Activated B cell treated with CpG ODN at 0.5 μM for 24 hours (primary cell): ENCODE results near the gene CLSTN1. TPM values are rescaled to one million over a fixed set of nuclear protein-coding genes. Genes with fewer than 3 reads are reported as not detected.

Experiments used
- ATAC-seq: fragments of 200-7000 bp; cut with Tn5 transposase; one replicate; pipeline ENCODE4 v1.10.0; 2021; ENCODE audit warnings: low read depth, mild to moderate bottlenecking, moderate library complexity
- CTCF ChIA-PET: fragments of 350-600 bp; sonication (Branson Sonifier 250); formaldehyde crosslinking; loops from one replicate; lab custom pipeline; 2021; ENCODE audit warnings: antibody characterized with exemption; lab: Charles Lee
- POLR2A ChIA-PET: fragments of 350-600 bp; sonication (Branson Sonifier 250); formaldehyde crosslinking; loops from one replicate; lab custom pipeline; 2021; ENCODE audit warnings: antibody characterized with exemption; lab: Charles Lee
- DNase-seq: peaks from one replicate; pipeline ENCODE4 v3.0.0; 2022
- H3K27ac Mint-ChIP-seq: one replicate; pipeline ENCODE4 v1.8.0; 2020; ENCODE audit warnings: mixed read lengths
- H3K27me3 Mint-ChIP-seq: one replicate; pipeline ENCODE4 v1.8.0; 2021; ENCODE audit warnings: mixed read lengths
- H3K36me3 Mint-ChIP-seq: one replicate; pipeline ENCODE4 v1.8.0; 2021; ENCODE audit warnings: low read depth, mixed read lengths
- H3K4me1 Mint-ChIP-seq: one replicate; pipeline ENCODE4 v1.8.0; 2021; ENCODE audit warnings: mixed read lengths
- H3K4me3 Mint-ChIP-seq: one replicate; pipeline ENCODE4 v1.8.0; 2020; ENCODE audit warnings: mild to moderate bottlenecking, mixed read lengths
- H3K9me3 Mint-ChIP-seq: one replicate; pipeline ENCODE4 v1.8.0; 2020; ENCODE audit warnings: mixed read lengths
- intact Hi-C: fragments of 100-400 bp; cut with micrococcal nuclease; formaldehyde crosslinking; loops from one replicate; pipeline ENCODE4 v1.15.1; 2024
- total RNA-seq: library from RNA; stranded (reverse); gene quantifications from 2 replicates; pipeline ENCODE4 v1.2.3, GENCODE V29; 2022
- TF ChIP-seq, protein P1 (sequence below): fragments of 200-600 bp; IDR thresholded peaks from one replicate; pipeline ENCODE4 v1.8.0; 2022; ENCODE audit warnings: antibody characterized with exemption, mild to moderate bottlenecking

The CLSTN1 gene
- total RNA-seq, 1 donor from 2014 or later = 50.7 TPM

GRCh38 chr1:9744106-9744799, 79.5 kb downstream of the CLSTN1 start:
- H3K27ac Mint-ChIP-seq = no peak overlapping the region
- TF ChIP-seq, protein P1, sequence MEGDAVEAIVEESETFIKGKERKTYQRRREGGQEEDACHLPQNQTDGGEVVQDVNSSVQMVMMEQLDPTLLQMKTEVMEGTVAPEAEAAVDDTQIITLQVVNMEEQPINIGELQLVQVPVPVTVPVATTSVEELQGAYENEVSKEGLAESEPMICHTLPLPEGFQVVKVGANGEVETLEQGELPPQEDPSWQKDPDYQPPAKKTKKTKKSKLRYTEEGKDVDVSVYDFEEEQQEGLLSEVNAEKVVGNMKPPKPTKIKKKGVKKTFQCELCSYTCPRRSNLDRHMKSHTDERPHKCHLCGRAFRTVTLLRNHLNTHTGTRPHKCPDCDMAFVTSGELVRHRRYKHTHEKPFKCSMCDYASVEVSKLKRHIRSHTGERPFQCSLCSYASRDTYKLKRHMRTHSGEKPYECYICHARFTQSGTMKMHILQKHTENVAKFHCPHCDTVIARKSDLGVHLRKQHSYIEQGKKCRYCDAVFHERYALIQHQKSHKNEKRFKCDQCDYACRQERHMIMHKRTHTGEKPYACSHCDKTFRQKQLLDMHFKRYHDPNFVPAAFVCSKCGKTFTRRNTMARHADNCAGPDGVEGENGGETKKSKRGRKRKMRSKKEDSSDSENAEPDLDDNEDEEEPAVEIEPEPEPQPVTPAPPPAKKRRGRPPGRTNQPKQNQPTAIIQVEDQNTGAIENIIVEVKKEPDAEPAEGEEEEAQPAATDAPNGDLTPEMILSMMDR = no peak
- intact Hi-C loops = no loop called here
- no peak for DNase-seq
- ChIA-PET CTCF (interaction anchor here (0.6 kb wide), 1 partner anchor 124 kb away, joined by 3 read pairs; no protein-coding TSS in a partner anchor), POLR2A (interaction anchor here (0.6 kb wide), 1 partner anchor 710 kb away, joined by 7 read pairs; no protein-coding TSS in a partner anchor)
- ATAC-seq = no peak
- H3K27me3 Mint-ChIP-seq = no peaks in the 10 kb centered on the region
- no peaks in the 10 kb centered on the region for H3K4me1 Mint-ChIP-seq
- no peaks in the 10 kb centered on the region for H3K9me3 Mint-ChIP-seq
- no peak overlapping the region for H3K4me3 Mint-ChIP-seq
- peaks cover 69% of the 10 kb centered on the region for H3K36me3 Mint-ChIP-seq

- no peak overlapping the region for H3K27ac Mint-ChIP-seq
- H3K36me3 Mint-ChIP-seq = peaks cover 79% of the 10 kb centered on the region
- ATAC-seq = no peak
- ChIA-PET POLR2A (no interaction called here), CTCF (no interaction called here)
- TF ChIP-seq, protein P1 = no peak
- H3K27me3 Mint-ChIP-seq = no peaks in the 10 kb centered on the region
- no peak overlapping the region for H3K4me3 Mint-ChIP-seq
- no peak for DNase-seq
- H3K4me1 Mint-ChIP-seq = peaks cover 14% of the 10 kb centered on the region
- intact Hi-C loops = no loop called here
- H3K9me3 Mint-ChIP-seq = no peaks in the 10 kb centered on the region
Measured at GRCh38 chr1:9737671-9738070, 86.1 kb downstream of the CLSTN1 start.

- Mint-ChIP-seq H3K36me3 (peaks cover 82% of the 10 kb centered on the region), H3K27ac (no peak overlapping the region), H3K4me3 (no peak overlapping the region), H3K9me3 (no peaks in the 10 kb centered on the region), H3K4me1 (peaks cover 20% of the 10 kb centered on the region), H3K27me3 (no peaks in the 10 kb centered on the region)
- intact Hi-C loops = no loop called here
- DNase-seq (no peak), ATAC-seq (no peak)
- TF ChIP-seq, protein P1 = no peak
- CTCF ChIA-PET = no interaction called here
- POLR2A ChIA-PET = no interaction called here
Measured at GRCh38 chr1:9737057-9737456, 86.7 kb downstream of the CLSTN1 start.

DNA sequence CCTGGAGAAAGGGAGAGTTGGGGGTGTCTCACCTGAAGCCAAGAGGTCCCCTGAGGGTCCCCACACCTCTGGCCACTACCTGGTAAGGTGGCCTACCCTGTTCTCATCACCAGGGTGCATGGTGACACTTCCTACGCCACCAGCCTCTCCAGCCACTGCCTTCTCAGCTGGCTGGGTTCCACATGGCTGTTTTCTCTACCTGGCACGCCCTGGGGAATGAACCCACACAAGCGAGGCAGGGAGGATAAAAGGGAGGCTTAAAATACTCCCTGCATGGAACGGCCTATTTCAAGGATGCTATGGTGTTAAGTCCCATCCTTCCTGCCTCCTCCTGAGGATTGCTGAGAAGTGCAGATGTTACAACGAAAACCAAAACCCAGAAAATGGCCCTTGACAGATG, 87.5 kb downstream of the CLSTN1 start:
- ChIA-PET CTCF (no interaction called here), POLR2A (no interaction called here)
- no peak for DNase-seq
- H3K36me3 Mint-ChIP-seq = peaks cover 84% of the 10 kb centered on the region
- TF ChIP-seq, protein P1 = no peak
- H3K4me1 Mint-ChIP-seq = peaks cover 28% of the 10 kb centered on the region
- H3K27ac Mint-ChIP-seq = no peak overlapping the region
- H3K4me3 Mint-ChIP-seq = no peak overlapping the region
- no peaks in the 10 kb centered on the region for H3K27me3 Mint-ChIP-seq
- intact Hi-C loops = no loop called here
- no peak for ATAC-seq
- no peaks in the 10 kb centered on the region for H3K9me3 Mint-ChIP-seq

DNA sequence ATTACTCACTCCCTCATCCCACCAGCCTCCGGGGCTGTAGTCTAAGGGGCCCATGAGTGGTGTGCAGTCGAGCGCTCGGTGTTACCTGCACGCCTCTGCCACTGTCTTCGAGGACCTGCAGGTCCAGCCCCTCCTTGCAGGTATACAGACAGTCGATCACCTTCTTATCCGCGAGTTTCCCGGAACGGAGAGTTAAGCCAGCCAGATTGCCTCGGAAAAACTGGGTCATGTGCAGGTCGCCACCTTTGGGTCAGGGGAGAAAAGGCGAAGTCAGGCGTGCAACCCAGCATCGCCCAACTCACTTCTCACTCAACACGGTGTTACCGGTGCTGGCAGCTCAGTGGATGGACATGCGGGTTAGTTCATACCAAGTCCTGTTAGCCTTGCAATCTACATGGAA, 88.0 kb downstream of the CLSTN1 start:
- no peaks in the 10 kb centered on the region for H3K9me3 Mint-ChIP-seq
- peaks cover 84% of the 10 kb centered on the region for H3K36me3 Mint-ChIP-seq
- no peak overlapping the region for H3K4me3 Mint-ChIP-seq
- ChIA-PET CTCF (interaction anchor here (2.1 kb wide), 1 partner anchor 120 kb away, joined by 9 read pairs; no protein-coding TSS in a partner anchor), POLR2A (interaction anchor here (0.6 kb wide), 1 partner anchor 1322 kb away, joined by 4 read pairs; no protein-coding TSS in a partner anchor)
- intact Hi-C loops = no loop called here
- no peak for ATAC-seq
- DNase-seq = no peak
- H3K27ac Mint-ChIP-seq = no peak overlapping the region
- H3K27me3 Mint-ChIP-seq = no peaks in the 10 kb centered on the region
- H3K4me1 Mint-ChIP-seq = peaks cover 29% of the 10 kb centered on the region
- TF ChIP-seq, protein P1 = no peak
